Lower lobe of right lung (tissue), 2 donors: ENCODE measurements around the gene MORN5. TPM values are rescaled to one million over a fixed set of nuclear protein-coding genes. Genes with fewer than 3 reads are reported as not detected.

ENCODE experiments used
- ATAC-seq, 2 donors: fragments of 200-7000 bp; cut with Tn5 transposase; one replicate each; pipeline ENCODE4 v1.9.1; 2020 to 2022; ENCODE audit warnings: mild to moderate bottlenecking in 2 of 2, moderate library complexity in 2 of 2
- DNase-seq: peaks from one replicate; pipeline ENCODE4 v3.0.0-alpha.2; 2020
- H3K27ac ChIP-seq: fragments of 200-600 bp; one replicate; pipeline ENCODE4 v1.8.0; 2022
- H3K27me3 ChIP-seq: fragments of 200-600 bp; one replicate; pipeline ENCODE4 v1.8.0; 2022; ENCODE audit warnings: low read depth
- H3K36me3 ChIP-seq: fragments of 200-600 bp; one replicate; pipeline ENCODE4 v1.8.0; 2022; ENCODE audit warnings: mild to moderate bottlenecking
- H3K4me1 ChIP-seq: fragments of 200-600 bp; one replicate; pipeline ENCODE4 v1.8.0; 2022
- H3K4me3 ChIP-seq: fragments of 200-600 bp; one replicate; pipeline ENCODE4 v1.8.0; 2022; ENCODE audit warnings: mild to moderate bottlenecking
- H3K9me3 ChIP-seq: fragments of 200-600 bp; one replicate; pipeline ENCODE4 v1.8.0; 2022
- CTCF ChIP-seq: fragments of 200-600 bp; IDR thresholded peaks from one replicate; pipeline ENCODE4 v1.8.0; 2022; ENCODE audit warnings: antibody characterized with exemption, mild to moderate bottlenecking
- intact Hi-C: fragments of 100-400 bp; cut with DNase I; formaldehyde crosslinking; loops from one replicate; pipeline ENCODE4 v1.11.0; 2022
- total RNA-seq: library from RNA; stranded (reverse); fragmentation: NEBNext Ultra II Directional; extraction: Animal tissue kit (Norgen Biotek cat#: 25700); gene quantifications from one replicate; pipeline ENCODE4 v1.2.1, GENCODE V29; 2021
- donor health status: DM: no; HTN: yes; CAD: no; lungs with severe emphysema.

MORN5 gene
- total RNA-seq, 1 donor from 2014 or later, result 7.7 TPM

DNA sequence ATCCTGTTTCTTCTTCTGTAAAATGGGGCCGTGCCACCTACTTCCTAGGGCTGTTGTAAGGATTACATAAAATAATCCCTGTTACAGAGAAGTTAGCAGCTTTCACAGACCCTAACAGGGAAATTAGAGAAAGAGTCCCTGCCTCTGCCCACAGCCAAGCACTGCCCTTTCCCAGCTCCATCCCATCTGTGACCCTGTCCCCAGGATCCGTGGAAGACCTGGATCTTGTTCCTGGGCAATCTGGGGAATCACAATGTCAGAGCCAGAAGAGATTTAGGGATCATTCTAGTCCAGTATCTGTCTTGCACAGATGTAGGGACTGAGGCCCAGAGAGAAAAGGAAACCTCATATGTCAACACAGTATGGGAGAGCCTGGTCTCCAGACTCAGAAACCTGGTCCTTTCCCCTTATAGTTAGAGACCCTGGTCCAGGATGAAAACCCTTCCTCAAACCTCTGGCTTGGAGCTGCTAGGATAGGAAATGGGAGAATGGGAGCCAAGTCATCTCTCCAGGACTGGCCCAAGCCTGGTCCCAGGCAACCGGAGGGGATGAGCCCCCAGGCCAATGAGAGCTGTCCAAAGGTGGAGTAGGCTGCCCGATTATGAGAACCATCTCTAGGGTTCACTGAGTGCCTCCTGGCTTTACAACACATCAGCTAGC is 56.6 kb downstream of the MORN5 start:
- intact Hi-C loops, result no loop called here
- TF ChIP-seq CTCF, result no peak
- H3K27me3 ChIP-seq, result peaks cover 96% of the 10 kb centered on the region

DNA sequence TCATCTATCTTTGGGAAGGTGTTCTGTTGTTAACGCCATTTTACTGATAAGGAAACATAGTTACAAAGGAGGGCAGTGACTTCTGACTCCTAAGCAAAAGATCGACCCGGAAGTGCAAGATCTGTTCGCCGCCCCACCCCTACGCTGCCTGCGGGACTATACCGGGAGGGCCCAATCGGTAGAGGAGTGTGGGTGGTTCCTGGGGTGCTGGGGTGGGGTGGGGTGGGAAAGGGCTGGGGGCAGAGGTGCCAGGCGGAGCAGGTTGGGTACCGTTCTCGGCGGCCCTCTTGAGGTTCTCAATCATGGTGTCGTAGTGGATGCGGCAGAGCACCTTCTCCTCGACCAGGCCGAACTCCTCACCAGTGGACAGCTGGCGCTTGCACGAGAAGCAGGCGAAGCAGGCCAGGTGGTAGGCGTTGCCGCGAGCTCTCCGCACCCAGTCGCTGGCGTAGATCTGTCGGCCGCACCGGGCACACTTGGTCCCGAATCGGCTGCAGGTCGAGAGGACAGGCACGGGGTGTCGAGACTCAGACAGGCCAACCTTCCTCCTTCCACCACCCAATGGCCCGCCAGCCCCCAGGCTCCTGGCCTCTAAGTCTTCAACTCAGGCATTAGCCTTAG is 57.2 kb downstream of the MORN5 start:
- ATAC-seq (no peak), DNase-seq (no peak)
- peaks cover 96% of the 10 kb centered on the region for H3K27me3 ChIP-seq
- intact Hi-C loops, result no loop called here
- TF ChIP-seq CTCF, result no peak
- peaks cover 26% of the 10 kb centered on the region for H3K4me1 ChIP-seq
- H3K36me3 ChIP-seq, result no peaks in the 10 kb centered on the region
- no peak overlapping the region for H3K4me3 ChIP-seq
- H3K9me3 ChIP-seq, result no peaks in the 10 kb centered on the region
- H3K27ac ChIP-seq, result no peak overlapping the region

More for the DNA sequence above, 56.6 kb downstream of the MORN5 start:
- Histone ChIP-seq H3K36me3 (no peaks in the 10 kb centered on the region), H3K27ac (no peak overlapping the region), H3K4me3 (no peak overlapping the region), H3K4me1 (peaks cover 26% of the 10 kb centered on the region), H3K9me3 (no peaks in the 10 kb centered on the region)
- no peak for DNase-seq
- ATAC-seq, result no peak

DNA sequence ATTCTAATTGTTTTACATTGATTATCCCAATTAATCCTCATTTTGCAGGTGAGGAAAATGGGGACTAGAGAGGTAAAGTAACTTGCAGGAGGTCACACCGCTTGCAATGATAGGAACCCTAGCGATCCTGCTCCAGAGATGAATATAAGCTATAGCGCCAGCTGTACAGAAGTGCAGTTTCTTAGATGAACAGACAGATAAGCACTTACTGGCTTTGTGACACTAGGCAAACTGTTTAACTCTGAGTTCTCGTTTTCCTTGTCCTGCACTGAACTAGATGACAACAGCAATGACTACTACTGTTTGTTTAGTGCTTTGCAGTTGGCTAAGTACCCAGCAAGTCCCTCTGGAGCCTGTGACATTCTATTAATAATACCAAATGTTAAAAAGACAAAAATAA is 57.9 kb downstream of the MORN5 start:
- DNase-seq, result no peak

GRCh38 chr9:122218071-122218934 is 58.6 kb downstream of the MORN5 start:
- no peaks in the 10 kb centered on the region for H3K9me3 ChIP-seq
- ATAC-seq, result no peak
- peaks cover 23% of the 10 kb centered on the region for H3K4me1 ChIP-seq
- intact Hi-C loops, result no loop called here
- TF ChIP-seq CTCF, result no peak
- DNase-seq, result no peak
- no peaks in the 10 kb centered on the region for H3K36me3 ChIP-seq
- no peak overlapping the region for H3K27ac ChIP-seq
- H3K27me3 ChIP-seq, result peaks cover 88% of the 10 kb centered on the region
- H3K4me3 ChIP-seq, result no peak overlapping the region

More for the DNA sequence above, 57.9 kb downstream of the MORN5 start:
- Histone ChIP-seq H3K4me3 (no peak overlapping the region), H3K9me3 (no peaks in the 10 kb centered on the region), H3K27me3 (peaks cover 94% of the 10 kb centered on the region), H3K36me3 (no peaks in the 10 kb centered on the region), H3K27ac (no peak overlapping the region), H3K4me1 (peaks cover 26% of the 10 kb centered on the region)
- intact Hi-C loops, result no loop called here
- no peak for TF ChIP-seq CTCF
- no peak for ATAC-seq

DNA sequence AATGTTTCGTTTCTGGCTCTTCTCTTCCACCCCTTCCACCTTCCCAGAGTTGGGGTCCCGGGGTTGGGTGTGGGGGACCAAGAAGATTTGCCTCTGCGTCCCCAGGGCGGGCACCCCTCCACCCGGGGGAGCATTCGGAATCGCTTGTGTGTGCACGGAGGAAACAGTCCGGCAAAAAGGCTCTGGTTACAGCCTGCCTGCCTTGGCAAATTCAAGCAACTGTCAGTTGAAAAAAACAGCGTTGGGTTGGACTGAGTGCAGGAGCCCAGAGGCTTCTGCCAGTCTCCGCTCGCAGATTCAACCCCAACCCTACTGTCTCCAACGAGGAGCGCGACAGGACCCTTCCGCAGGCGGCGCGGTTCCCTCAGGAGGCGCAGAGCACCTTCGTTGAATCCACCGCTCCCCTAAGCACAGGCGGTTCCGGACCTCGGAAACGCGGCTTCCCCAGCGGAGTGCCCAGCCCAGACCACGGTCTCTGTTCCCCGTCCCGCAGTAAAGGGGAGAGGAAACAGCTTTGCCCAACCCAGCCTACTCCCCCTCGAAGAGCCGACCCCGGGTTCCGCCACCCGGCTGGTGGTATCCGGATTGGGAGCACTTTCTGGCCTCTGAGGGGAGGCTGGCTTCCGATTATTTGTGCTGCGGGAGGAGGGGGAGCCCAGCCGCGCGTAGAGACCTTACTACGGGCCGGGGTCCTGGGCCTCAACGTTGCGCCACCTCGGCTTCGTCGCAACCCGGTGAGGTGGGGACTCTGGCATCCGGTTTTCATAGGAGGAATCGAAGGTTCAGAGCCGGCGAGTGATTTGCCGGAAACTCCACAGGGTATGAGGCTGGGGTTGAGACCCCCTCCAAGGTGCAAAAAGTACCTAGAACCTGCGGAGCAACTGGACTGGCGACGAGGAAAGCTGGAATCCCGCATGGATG is 59.5 kb downstream of the MORN5 start:
- intact Hi-C loops, result no loop called here
- H3K27me3 ChIP-seq, result peaks cover 80% of the 10 kb centered on the region

More for the DNA sequence above, 59.5 kb downstream of the MORN5 start:
- peak in 1 of 2 donors; percentile 35 for ATAC-seq
- no peaks in the 10 kb centered on the region for H3K9me3 ChIP-seq
- H3K27ac ChIP-seq, result no peak overlapping the region
- no peak for DNase-seq
- no peaks in the 10 kb centered on the region for H3K36me3 ChIP-seq
- no peak for TF ChIP-seq CTCF
- H3K4me1 ChIP-seq, result peaks cover 18% of the 10 kb centered on the region
- peak overlapping the region; percentile 20 for H3K4me3 ChIP-seq
